Epithelial cell of esophagus (primary cell): ENCODE measurements around the gene AVPR2.

Experiments used
- DNase-seq: peaks from one replicate; pipeline ENCODE4 v3.0.0; 2010; ENCODE audit warnings: low read depth
- H3K4me3 ChIP-seq: 2 replicates; pipeline ENCODE4 v1.5.1; 2011; ENCODE audit warnings: mild to moderate bottlenecking, low read length, control low read depth
- TF ChIP-seq, protein P1 (sequence below): IDR thresholded peaks from 2 replicates; pipeline ENCODE4 v1.5.1; 2011; ENCODE audit warnings: low read depth, mild to moderate bottlenecking, low read length, control low read depth, inconsistent platforms; ENCODE audit not compliant: insufficient read depth; ENCODE audit errors: missing control alignments

Gene AVPR2

GRCh38 chrX:153881281-153881680 is 23.2 kb upstream of the AVPR2 start:
- TF ChIP-seq, protein P1, sequence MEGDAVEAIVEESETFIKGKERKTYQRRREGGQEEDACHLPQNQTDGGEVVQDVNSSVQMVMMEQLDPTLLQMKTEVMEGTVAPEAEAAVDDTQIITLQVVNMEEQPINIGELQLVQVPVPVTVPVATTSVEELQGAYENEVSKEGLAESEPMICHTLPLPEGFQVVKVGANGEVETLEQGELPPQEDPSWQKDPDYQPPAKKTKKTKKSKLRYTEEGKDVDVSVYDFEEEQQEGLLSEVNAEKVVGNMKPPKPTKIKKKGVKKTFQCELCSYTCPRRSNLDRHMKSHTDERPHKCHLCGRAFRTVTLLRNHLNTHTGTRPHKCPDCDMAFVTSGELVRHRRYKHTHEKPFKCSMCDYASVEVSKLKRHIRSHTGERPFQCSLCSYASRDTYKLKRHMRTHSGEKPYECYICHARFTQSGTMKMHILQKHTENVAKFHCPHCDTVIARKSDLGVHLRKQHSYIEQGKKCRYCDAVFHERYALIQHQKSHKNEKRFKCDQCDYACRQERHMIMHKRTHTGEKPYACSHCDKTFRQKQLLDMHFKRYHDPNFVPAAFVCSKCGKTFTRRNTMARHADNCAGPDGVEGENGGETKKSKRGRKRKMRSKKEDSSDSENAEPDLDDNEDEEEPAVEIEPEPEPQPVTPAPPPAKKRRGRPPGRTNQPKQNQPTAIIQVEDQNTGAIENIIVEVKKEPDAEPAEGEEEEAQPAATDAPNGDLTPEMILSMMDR: no peak
- no peak overlapping the region for H3K4me3 ChIP-seq
- no peak for DNase-seq

GRCh38 chrX:153882086-153882498 is 22.4 kb upstream of the AVPR2 start:
- no peak for DNase-seq
- TF ChIP-seq, protein P1: no peak
- H3K4me3 ChIP-seq: no peak overlapping the region

DNA sequence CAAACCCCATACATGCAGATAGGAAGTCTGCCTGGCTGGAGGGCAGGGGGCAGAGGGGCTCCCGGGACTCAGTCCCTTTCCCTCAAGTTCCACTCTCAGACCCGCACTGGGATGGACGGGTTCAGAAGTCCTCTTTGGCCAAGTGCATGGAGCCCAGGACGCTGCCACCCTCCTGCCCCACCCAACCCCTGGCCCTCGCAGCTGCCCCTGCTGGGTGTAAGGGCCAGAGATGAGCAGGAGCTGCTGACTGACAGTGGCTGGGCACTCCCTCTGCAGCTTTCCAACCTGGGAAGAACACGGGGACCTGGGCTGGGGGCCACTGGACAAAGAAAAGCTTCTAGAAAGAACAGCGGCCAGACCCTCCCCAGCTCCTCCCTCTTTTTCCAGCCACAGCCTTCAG is 21.9 kb upstream of the AVPR2 start:
- TF ChIP-seq, protein P1: no peak
- DNase-seq: no peak
- H3K4me3 ChIP-seq: no peak overlapping the region

GRCh38 chrX:153883163-153883843 is 21.2 kb upstream of the AVPR2 start:
- no peak for DNase-seq
- TF ChIP-seq, protein P1: no peak

DNA sequence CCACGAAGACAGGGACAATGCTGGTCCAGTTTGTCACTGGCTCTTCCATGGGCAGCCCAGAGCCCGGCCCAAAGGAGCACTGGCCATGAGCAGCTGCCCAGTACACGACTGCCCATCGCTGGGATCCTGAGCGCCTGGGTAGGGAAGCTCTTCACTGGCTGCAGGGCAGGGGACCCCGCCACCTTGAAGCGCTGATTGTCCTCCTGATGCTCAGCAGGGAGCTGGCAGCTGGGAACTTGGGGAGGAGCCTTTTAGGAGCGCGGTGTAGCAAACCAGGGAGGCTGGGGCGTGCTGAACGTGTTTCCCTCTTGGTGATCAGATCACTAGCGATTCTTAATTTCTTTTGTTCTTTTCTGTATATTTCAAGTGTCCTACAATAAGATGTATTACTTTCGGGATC is 20.3 kb upstream of the AVPR2 start:
- no peak overlapping the region for H3K4me3 ChIP-seq
- TF ChIP-seq, protein P1: no peak
- DNase-seq: no peak

More at GRCh38 chrX:153883163-153883843, 21.2 kb upstream of the AVPR2 start:
- no peak overlapping the region for H3K4me3 ChIP-seq

DNA sequence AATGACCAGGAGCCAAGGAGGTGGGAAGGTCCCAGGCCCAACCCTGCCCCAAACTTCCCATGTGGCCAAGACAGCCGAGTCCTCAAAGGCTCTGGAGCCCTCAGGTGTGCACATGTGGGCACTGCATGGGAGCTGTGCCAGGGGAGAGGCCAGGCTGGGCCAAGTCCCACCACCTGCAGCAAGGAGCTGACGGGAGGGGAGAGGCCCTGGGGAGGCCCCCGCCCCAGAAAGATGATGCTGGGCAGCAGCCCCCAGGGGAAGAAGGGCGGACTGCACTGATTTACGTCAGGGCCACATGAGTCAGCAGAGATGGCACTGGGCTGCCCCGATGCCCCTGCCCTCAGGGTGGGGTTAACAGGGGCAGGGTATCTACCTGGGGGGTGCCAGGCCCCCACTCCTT is 19.9 kb upstream of the AVPR2 start:
- TF ChIP-seq, protein P1: peak; percentile 14
- DNase-seq: peak; percentile 20
- no peak overlapping the region for H3K4me3 ChIP-seq

DNA sequence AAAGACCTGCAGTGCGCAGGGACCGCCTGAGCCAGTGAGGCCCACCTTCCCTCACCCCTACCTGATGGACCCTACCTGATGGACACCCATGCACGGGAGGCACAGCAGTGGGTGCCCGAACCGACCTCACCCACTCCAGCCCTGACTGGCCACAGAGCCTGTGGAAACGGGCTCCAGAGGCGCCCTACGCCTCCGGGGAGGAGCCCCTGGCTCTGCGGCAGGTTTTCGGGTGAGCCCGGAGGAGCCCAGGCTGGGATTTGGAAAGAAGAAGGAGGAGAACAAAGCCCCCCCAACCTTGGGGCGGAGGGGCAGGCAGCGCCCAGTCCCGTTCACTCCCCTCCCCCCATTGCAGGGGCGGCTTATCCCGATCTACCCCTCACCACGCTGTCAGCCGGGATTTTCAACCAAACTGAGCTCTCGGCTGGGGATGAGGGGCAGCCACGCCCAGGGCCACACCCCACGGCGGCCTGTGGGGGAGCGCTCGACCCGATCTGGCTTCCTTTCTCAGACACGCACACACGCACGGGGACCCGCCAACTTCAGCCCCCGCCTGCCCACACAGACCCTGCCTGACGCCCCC is 19.2 kb upstream of the AVPR2 start:
- no peak overlapping the region for H3K4me3 ChIP-seq
- no peak for DNase-seq
- TF ChIP-seq, protein P1: no peak
